ENCODE results near the gene SLC7A1.

SLC7A1 gene

GRCh38 chr13:29582171-29582570, 13.3 kb downstream of the SLC7A1 start:
- no peak for DNase-seq

- DNase-seq = no peak
Observed at GRCh38 chr13:29581666-29582065, 13.8 kb downstream of the SLC7A1 start.

GRCh38 chr13:29579094-29579493, 16.4 kb downstream of the SLC7A1 start:
- DNase-seq = no peak

DNA sequence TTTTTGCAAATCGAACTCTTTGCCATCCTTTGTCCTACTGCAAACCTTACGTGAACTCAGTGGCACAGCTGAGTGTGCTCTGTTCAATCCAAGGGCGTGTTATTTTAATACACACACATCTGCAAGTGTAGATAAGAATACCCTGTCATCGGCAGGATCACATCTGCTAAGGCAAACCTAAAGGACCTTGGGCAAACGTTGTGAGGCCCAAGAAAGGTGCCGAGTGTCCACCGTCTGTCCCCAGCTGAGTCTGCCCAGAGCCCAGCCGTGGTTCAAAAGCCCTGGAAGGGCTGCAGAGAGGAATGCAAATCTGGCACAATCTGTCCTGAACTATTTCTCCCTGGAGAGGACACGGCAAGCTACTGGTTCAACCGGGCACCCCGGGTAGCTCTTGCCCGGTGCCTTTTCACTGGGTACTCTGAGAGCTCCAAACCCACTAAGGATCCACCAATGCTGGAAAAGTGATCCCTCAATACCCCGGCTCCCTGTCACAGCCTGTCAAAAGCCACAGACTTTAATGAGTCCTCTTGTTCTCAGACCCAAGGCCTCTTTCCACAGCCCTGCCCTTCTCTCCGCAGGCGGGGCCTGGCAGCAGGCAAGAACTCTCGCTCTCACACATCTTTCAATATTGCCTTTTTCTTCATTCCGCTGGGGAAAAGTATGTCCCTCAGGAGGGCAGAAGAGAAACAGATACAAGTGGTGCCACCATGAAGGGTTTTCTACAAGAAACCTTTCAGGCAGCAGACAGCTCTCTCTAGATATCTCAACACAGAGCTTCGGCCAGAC, 17.0 kb downstream of the SLC7A1 start:
- DNase-seq = no peak

DNA sequence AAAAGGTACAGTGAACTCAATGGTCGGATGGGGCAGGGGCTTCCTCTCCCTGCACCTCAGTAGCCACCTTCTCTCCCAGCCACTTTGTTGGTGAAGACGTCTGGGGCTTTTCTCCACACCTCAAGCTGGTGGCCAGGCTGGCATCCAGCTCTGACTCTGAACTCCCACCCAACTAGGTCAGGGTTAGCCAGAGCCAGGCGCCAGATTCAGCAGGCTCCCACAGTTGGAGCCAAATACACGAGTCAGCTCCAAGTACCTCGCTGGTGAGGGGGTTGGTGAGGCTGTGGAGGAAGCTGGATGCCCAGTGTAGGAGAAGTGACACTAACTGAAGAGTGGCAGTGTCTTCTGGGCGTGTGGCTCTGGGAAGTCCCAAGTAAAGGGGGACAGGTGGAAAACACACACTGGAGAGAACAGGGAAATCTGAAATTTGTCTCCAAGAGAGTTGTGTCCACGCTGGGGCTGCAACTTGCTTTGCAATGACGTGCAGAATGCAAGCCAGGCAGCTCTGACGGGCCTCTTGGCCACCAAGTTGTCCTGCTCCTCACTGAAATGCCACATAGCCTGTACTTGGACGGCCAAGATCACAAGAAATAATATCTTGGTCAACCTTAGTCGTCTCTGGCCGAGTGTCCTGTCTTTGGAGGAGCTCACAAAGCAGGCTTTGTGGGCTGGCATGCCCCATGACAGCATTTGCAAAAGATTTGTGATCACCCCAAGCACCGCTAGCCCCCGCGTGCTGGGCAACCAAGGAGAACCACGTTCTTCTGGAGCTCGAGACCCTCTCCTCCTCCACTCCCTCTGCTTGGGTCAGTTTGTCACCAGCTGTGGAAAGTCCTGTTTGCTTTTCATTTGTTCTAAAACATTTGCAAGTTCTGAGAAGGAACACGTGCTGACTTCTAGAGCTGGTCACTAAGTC, 18.1 kb downstream of the SLC7A1 start:
- DNase-seq = no peak

GRCh38 chr13:29576581-29576980, 18.9 kb downstream of the SLC7A1 start:
- DNase-seq = no peak

GRCh38 chr13:29575098-29575497, 20.4 kb downstream of the SLC7A1 start:
- no peak for DNase-seq

- no peak for DNase-seq
Observed at GRCh38 chr13:29573190-29573589, 22.3 kb downstream of the SLC7A1 start.

- DNase-seq = no peak
Observed at GRCh38 chr13:29572575-29572974, 22.9 kb downstream of the SLC7A1 start.

DNA sequence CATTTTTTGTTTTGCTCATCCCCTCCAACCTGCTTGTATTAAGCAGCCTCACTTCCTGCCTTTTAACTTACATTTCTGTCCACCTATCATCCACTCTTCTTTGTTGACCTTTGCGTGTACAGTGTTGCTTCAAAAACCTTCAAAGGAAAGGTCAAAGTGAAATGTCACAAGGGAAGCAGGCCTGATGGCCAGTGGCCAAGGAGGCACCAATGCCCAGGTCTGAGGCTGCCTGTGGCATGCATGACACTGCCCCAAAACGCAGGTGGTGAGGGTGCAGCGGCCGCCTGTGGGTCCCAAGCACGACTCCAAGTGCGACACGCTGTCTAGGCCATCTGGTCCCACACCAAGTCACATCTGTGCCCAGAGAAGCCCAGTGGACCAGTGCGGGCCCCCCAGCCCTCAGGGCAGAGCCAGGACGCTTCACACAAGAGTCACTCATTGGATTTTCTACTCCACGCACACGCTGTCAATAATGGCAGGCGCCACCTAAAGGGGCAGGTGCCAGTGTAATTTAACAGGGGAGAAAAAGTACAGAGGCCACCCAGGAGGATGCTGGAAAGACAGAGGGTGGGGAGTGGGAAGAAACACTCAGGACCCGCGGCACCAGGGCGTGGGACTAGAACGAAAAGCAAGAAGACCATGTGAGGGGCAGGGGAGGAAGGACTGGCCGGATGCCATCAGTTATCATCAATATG, 23.5 kb downstream of the SLC7A1 start:
- no peak for DNase-seq

GRCh38 chr13:29570051-29570654, 25.3 kb downstream of the SLC7A1 start:
- no peak for DNase-seq

GRCh38 chr13:29569253-29570050, 26.0 kb downstream of the SLC7A1 start:
- DNase-seq = no peak

GRCh38 chr13:29568731-29569130, 26.8 kb downstream of the SLC7A1 start:
- DNase-seq = no peak

- DNase-seq = no peak
Observed at GRCh38 chr13:29567411-29567810, 28.1 kb downstream of the SLC7A1 start.

- DNase-seq = no peak
Observed at GRCh38 chr13:29566206-29566605, 29.3 kb downstream of the SLC7A1 start.

GRCh38 chr13:29564818-29565217, 30.7 kb downstream of the SLC7A1 start:
- DNase-seq = no peak

DNA sequence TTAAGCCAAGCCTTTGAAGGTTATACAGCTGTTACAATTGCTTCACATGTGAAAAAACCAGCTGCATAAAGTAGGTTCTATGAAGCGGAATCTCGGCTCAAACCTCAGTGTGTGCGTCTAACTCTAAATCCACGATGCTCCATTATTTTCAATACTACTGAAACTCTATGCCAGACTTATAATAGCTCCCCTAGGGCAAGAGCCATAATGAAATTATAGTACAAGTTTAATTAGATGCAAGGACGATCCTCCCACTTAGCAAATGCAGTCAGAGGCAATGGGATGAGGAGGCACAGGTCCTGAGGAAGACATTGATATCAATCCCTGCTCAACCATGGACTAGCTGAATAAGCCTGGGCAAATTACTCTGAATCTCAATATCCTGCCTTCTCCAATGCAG, 31.1 kb downstream of the SLC7A1 start:
- no peak for DNase-seq

DNA sequence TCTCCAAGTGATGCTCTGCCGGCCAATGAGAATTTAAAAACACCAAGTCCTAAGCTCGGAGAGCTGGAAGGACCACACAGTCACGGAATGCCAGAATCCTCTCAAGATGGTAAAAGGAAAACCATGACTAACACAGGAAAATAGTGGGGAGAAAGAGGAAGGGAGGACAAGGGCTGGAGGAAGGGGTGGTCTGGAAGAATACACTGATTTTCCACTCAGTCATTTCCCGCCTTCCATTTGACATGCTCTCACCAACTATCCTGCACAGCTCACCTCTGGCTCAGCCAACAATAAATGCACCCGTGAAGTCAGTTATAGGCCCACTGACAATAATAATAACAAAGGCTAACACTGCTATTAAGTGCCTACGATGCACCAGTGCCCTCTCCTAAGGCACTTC, 31.5 kb downstream of the SLC7A1 start:
- DNase-seq = no peak

DNA sequence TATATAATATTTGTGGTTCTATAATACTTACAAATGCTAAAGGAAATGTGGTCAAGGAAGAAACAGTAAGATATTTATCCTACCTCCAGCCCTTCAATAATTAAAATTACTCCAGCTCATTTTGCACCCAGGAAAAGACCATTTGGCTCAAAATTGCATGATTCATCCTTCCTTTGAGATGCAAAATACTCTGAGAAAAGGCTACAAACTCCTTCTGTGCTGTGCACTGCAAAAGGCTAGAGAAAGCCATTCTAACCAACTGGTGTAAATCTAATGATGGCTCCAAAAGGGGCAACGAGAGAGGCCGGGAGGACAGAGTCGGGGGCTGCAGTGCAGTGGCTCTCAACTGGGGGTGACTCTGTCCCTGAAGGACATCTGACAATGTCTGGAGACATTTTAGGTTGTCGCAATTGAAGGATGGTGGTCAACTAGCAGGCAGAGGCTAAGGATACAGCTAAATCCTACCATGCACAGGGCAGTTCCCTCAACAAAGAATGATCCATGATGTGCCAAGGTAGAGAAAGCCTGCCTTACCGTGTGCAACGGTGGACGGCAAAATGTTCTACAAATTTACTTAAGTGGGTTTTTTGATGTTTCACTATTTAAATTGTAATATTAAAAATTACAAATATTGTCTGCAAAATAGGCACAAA, 32.6 kb downstream of the SLC7A1 start:
- DNase-seq = no peak

DNA sequence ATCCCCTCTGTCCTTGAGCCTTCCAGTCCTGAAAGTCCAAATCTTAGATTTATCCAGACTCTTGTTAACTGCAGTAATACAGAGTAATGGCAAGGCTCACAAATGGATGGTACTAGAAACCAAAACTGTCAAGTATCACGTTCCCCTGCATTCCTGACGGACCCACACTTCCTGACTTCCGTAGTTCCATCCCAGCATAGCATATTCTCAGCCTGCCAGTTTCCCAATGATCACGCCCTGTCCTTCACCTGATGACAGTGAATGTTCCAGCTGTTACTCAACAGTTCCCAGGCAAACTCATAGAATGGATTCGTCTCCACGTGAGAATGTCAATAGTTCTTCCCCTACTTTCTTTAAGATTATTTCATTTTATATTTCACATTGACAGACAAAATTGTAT, 33.6 kb downstream of the SLC7A1 start:
- no peak for DNase-seq

GRCh38 chr13:29556742-29557141, 38.7 kb downstream of the SLC7A1 start:
- DNase-seq = no peak

- DNase-seq = no peak
Observed at GRCh38 chr13:29551214-29551613, 44.3 kb downstream of the SLC7A1 start.
